Gastrocnemius medialis (tissue), 4 donors: Measurements from ENCODE around the gene CXXC5. TPM values are rescaled to one million over a fixed set of nuclear protein-coding genes. Genes with fewer than 3 reads are reported as not detected.
A peak's percentile ranks its signal among the peaks of the same experiment; 100 is the strongest.

ENCODE experiments used
- ATAC-seq, 2 donors: fragments of 150-250 bp; one replicate each; pipeline ENCODE4 v1.9.1; 2016
- DNase-seq, 2 donors: peaks; one replicate each; pipeline ENCODE4 v3.0.0-alpha.2; 2019
- H3K27ac ChIP-seq, 4 donors: fragments of 200-600 bp; sonication (generic); 1 replicate in 1 of 4; 2 replicates in 3 of 4; pipeline ENCODE4 v1.5.1; 2016 to 2018; ENCODE audit warnings: mild to moderate bottlenecking in 2 of 4, moderate library complexity in 1 of 4
- H3K27me3 ChIP-seq, 3 donors: fragments of 200-600 bp; sonication (generic) in 2 of 3; 1 replicate in 1 of 3; 2 replicates in 2 of 3; pipeline versions ENCODE4 v1.5.1 to v1.6.0; 2016 to 2019; ENCODE audit warnings: mild to moderate bottlenecking in 1 of 3, moderate library complexity in 1 of 3
- H3K36me3 ChIP-seq, 2 donors: fragments of 200-600 bp; sonication (generic) in 1 of 2; one replicate each; pipeline ENCODE4 v1.5.1; 2017 to 2018
- H3K4me1 ChIP-seq, 2 donors: fragments of 200-600 bp; sonication (generic) in 1 of 2; one replicate each; pipeline ENCODE4 v1.5.1; 2016 to 2017; ENCODE audit warnings: mild to moderate bottlenecking in 2 of 2
- H3K4me3 ChIP-seq, 4 donors: fragments of 200-600 bp; sonication (generic) in 3 of 4; 1 replicate in 1 of 4; 2 replicates in 3 of 4; pipeline ENCODE4 v1.5.1; 2016 to 2019; ENCODE audit warnings: mild to moderate bottlenecking in 2 of 4
- H3K9me3 ChIP-seq, 3 donors: fragments of 200-600 bp; sonication (generic) in 2 of 3; 1 replicate in 1 of 3; 2 replicates in 2 of 3; pipeline ENCODE4 v1.5.1; 2016 to 2019
- POLR2A ChIP-seq, 2 donors: fragments of 450-650 bp; IDR thresholded peaks; one replicate each; pipeline ENCODE4 v1.6.1; 2017; ENCODE audit warnings: antibody characterized with exemption in 2 of 2, mild to moderate bottlenecking in 2 of 2, moderate library complexity in 2 of 2
- in situ Hi-C, 4 donors: fragments of 200-750 bp; cut with MboI; loops; one replicate each; pipeline versions ENCODE4 v1.15.0 to v1.8.0; 2017; ENCODE audit warnings: low sequenced_read_pairs in 4 of 4
- intact Hi-C: fragments of 100-400 bp; cut with DNase I; formaldehyde crosslinking; loops from one replicate; pipeline ENCODE4 v1.15.1; 2023; ENCODE audit warnings: low total_unique reads
- total RNA-seq, 4 donors: library from RNA; depleted of rRNA; stranded (reverse); fragments of >200 nt; gene quantifications; one replicate each; pipeline versions ENCODE4 v1.1.0 to v1.2.3, GENCODE V29; 2016
- TF ChIP-seq, protein P1 (sequence below), 5 experiments: fragments of 450-650 bp in 3 of 5; fragments of 200-600 bp in 2 of 5; sonication (generic) in 2 of 5; IDR thresholded peaks in 4 of 5; conservative IDR thresholded peaks in 1 of 5; 1 replicate in 4 of 5; 2 replicates in 1 of 5; pipeline ENCODE4 v1.5.1; 2016 to 2019; ENCODE audit warnings: antibody characterized with exemption in 5 of 5, mild to moderate bottlenecking in 3 of 5, moderate library complexity in 3 of 5

The CXXC5 gene
- total RNA-seq, 4 donors from 2014 or later: 38.5 to 83.8 (median 60.9) TPM

DNA sequence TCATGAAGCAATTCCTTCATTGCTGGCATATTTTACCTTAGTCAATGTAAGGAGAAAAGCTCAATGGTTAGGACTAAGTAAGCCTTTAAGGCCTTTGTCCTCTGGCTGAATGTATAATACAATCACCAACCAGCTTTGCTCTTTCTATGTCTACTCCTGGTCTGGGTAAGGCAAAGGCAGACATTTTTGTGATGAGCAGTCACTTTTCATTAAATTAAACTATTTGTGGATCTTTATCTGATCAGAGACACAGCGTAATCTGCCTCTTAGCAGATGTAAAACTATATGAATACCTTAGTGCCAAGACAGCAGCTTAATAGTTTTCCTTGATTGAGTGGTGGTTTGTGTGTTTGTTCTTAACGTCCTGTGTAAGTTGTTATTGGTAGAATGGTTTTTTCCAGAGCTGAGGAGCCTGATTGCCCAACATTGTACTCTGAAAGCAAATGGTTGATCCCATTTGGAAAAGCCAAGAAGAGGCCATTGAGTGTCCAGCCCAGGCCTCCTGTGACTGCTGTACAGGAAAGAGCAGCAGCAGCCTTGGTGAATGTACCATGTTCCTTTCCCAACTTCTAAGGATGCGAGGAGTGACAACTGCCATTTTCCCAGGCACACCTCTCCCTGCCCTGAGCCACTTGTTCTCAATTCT lies 16.5 kb upstream of the CXXC5 start:
- no peaks in the 10 kb centered on the region for H3K27me3 ChIP-seq
- no peaks in the 10 kb centered on the region for H3K9me3 ChIP-seq
- TF ChIP-seq POLR2A (IDR thresholded peaks at IDR 0.05): no peak
- TF ChIP-seq, protein P1, sequence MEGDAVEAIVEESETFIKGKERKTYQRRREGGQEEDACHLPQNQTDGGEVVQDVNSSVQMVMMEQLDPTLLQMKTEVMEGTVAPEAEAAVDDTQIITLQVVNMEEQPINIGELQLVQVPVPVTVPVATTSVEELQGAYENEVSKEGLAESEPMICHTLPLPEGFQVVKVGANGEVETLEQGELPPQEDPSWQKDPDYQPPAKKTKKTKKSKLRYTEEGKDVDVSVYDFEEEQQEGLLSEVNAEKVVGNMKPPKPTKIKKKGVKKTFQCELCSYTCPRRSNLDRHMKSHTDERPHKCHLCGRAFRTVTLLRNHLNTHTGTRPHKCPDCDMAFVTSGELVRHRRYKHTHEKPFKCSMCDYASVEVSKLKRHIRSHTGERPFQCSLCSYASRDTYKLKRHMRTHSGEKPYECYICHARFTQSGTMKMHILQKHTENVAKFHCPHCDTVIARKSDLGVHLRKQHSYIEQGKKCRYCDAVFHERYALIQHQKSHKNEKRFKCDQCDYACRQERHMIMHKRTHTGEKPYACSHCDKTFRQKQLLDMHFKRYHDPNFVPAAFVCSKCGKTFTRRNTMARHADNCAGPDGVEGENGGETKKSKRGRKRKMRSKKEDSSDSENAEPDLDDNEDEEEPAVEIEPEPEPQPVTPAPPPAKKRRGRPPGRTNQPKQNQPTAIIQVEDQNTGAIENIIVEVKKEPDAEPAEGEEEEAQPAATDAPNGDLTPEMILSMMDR (IDR thresholded peaks at IDR 0.05 in 4 of 5, conservative IDR thresholded peaks at IDR 0.05 in 1 of 5): no peak
- ATAC-seq (no peak), DNase-seq (no peak)
- no peak overlapping the region for H3K27ac ChIP-seq
- H3K36me3 ChIP-seq: peaks cover 0 to 18% of the 10 kb centered on the region in 2 donors
- in situ Hi-C loops (loop anchor here (5.0 to 10.0 kb wide), 4 partner anchors 61 to 136 kb away; no protein-coding TSS in a partner anchor), intact Hi-C loops (loop anchor here (5.0 to 10.0 kb wide), 3 partner anchors 54 to 543 kb away; partner anchors contain the start of gene CYSTM1)
- no peak overlapping the region for H3K4me3 ChIP-seq
- H3K4me1 ChIP-seq: peaks cover 9 to 20% of the 10 kb centered on the region in 2 donors

- intact Hi-C loops (loop anchor here (1.0 to 10.0 kb wide), 5 partner anchors 56 to 541 kb away; partner anchors contain the start of gene CYSTM1), in situ Hi-C loops (loop anchor here (5.0 to 10.0 kb wide), 4 partner anchors 59 to 134 kb away; no protein-coding TSS in a partner anchor)
- Histone ChIP-seq H3K27me3 (no peaks in the 10 kb centered on the region), H3K9me3 (no peaks in the 10 kb centered on the region), H3K36me3 (no peaks in the 10 kb centered on the region), H3K4me3 (no peak overlapping the region), H3K4me1 (peaks cover 19 to 30% of the 10 kb centered on the region in 2 donors), H3K27ac (no peak overlapping the region)
- ATAC-seq (peak; percentile 13 to 27), DNase-seq (peak; percentile 39 to 62)
- TF ChIP-seq, protein P1 (IDR thresholded peaks at IDR 0.05 in 4 of 5, conservative IDR thresholded peaks at IDR 0.05 in 1 of 5): peak; percentile 95 to 99 (median 98)
- no peak for TF ChIP-seq POLR2A (IDR thresholded peaks at IDR 0.05)
These were observed 14.7 kb upstream of the CXXC5 start for GRCh38 chr5:139633295-139634027.

DNA sequence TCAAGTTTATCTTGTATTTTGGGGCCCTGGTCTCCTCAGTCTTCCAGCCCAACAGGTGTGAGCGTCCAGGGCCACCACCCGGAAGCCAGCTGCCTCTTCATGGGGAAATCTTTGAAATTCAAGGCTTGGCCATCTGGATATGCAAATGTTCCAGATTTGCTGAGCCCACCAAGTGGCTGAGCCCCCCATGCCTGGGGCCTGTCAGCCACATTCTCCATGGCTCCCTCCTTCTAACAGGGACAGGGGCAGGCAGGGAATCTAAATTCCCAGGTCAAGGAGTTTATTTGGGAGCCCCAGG lies 14.2 kb upstream of the CXXC5 start:
- in situ Hi-C loops: loop anchor here (5.0 to 10.0 kb wide), 4 partner anchors 58 to 133 kb away; no protein-coding TSS in a partner anchor
- Histone ChIP-seq H3K27me3 (no peaks in the 10 kb centered on the region), H3K36me3 (no peaks in the 10 kb centered on the region), H3K4me1 (peaks cover 24 to 35% of the 10 kb centered on the region in 2 donors), H3K27ac (peak overlapping the region in 1 of 4 donors; percentile 96), H3K4me3 (no peak overlapping the region), H3K9me3 (no peaks in the 10 kb centered on the region)
- intact Hi-C loops: loop anchor here (5.0 to 10.0 kb wide), 3 partner anchors 57 to 541 kb away; partner anchors contain the start of gene CYSTM1
- DNase-seq (no peak), ATAC-seq (no peak)
- TF ChIP-seq POLR2A (IDR thresholded peaks at IDR 0.05): no peak
- TF ChIP-seq, protein P1 (IDR thresholded peaks at IDR 0.05 in 4 of 5, conservative IDR thresholded peaks at IDR 0.05 in 1 of 5): no peak

DNA sequence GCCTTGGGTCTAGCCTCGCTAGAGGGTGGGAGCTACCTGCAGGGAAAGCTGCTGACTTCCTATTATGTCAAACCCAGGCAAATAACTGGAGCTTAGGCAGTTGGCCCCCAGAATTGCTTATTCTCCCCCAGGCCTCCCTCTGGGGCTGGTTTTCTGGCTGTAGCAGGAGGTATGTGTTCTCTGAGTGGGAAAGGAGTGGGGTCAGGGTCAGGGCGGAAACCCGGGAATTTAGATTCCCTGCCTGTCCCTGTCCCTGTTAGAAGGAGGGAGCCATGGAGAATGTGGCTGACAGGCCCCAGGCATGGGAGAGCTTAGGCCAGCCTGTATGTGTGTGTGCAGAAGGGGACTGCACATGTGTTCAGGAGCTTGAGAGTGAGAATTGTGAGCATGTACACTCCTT lies 13.6 kb upstream of the CXXC5 start:
- intact Hi-C loops (loop anchor here (5.0 to 10.0 kb wide), 3 partner anchors 57 to 540 kb away; partner anchors contain the start of gene CYSTM1), in situ Hi-C loops (loop anchor here (5.0 to 10.0 kb wide), 4 partner anchors 58 to 133 kb away; no protein-coding TSS in a partner anchor)
- no peak for TF ChIP-seq POLR2A (IDR thresholded peaks at IDR 0.05)
- TF ChIP-seq, protein P1 (IDR thresholded peaks at IDR 0.05 in 4 of 5, conservative IDR thresholded peaks at IDR 0.05 in 1 of 5): no peak
- ATAC-seq (no peak), DNase-seq (no peak)
- Histone ChIP-seq H3K36me3 (no peaks in the 10 kb centered on the region), H3K4me1 (peaks cover 30 to 40% of the 10 kb centered on the region in 2 donors), H3K9me3 (no peaks in the 10 kb centered on the region), H3K27me3 (no peaks in the 10 kb centered on the region), H3K27ac (peak overlapping the region in 1 of 4 donors; percentile 96), H3K4me3 (no peak overlapping the region)
